Esophagus muscularis mucosa (tissue), 4 donors: Measurements from ENCODE around the gene NCKAP5.

Experiments used
- CTCF ChIP-seq, 3 experiments: fragments of 200-600 bp in 2 of 3; fragments of 450-650 bp in 1 of 3; sonication (generic) in 2 of 3; IDR thresholded peaks; one replicate each; pipeline ENCODE4 v1.5.1; 2017 to 2019; ENCODE audit warnings: antibody characterized with exemption in 3 of 3, mild to moderate bottlenecking in 2 of 3, moderate library complexity in 1 of 3
- EP300 ChIP-seq: sonication (generic); formaldehyde crosslinking; IDR thresholded peaks from one replicate; pipeline ENCODE4 v1.6.1; 2017; ENCODE audit warnings: antibody characterized with exemption
- POLR2A ChIP-seq: fragments of 450-650 bp; IDR thresholded peaks from one replicate; pipeline ENCODE4 v1.6.1; 2017; ENCODE audit warnings: antibody characterized with exemption, moderate library complexity, mild to moderate bottlenecking, low read depth
- POLR2AphosphoS5 ChIP-seq, 2 donors: sonication (generic); formaldehyde crosslinking; IDR thresholded peaks; one replicate each; pipeline ENCODE4 v1.6.1; 2017; ENCODE audit warnings: antibody characterized with exemption in 2 of 2

GRCh38 chr2:132741754-132742153 lies 826.5 kb downstream of the NCKAP5 start:
- no peak for TF ChIP-seq CTCF (IDR thresholded peaks at IDR 0.05)
- no peak for TF ChIP-seq POLR2A
- no peak for TF ChIP-seq EP300
- TF ChIP-seq POLR2AphosphoS5 (IDR thresholded peaks at IDR 0.05), result no peak
